Astrocyte (in vitro differentiated cells and primary cell): ENCODE data around the gene KIRREL3.

Experiments used
- CTCF ChIP-seq: IDR thresholded peaks from 2 replicates; pipeline ENCODE4 v1.5.1; 2011; ENCODE audit warnings: low read depth, mild to moderate bottlenecking, inconsistent platforms, low read length, moderate library complexity; ENCODE audit not compliant: insufficient read depth
- EZH2 ChIP-seq: IDR thresholded peaks from 2 replicates; pipeline ENCODE4 v1.6.1; 2012; ENCODE audit warnings: mild to moderate bottlenecking, low read length, inconsistent platforms; ENCODE audit not compliant: insufficient read depth

GRCh38 chr11:126963603-126964363, 36.8 kb downstream of the KIRREL3 start:
- TF ChIP-seq CTCF, result no peak
- TF ChIP-seq EZH2, result no peak
